NCI-H1930 (cell line): ENCODE results near the gene ASIC2.

Experiments used
- DNase-seq, 2 experiments: peaks; one replicate each; lab custom pipeline; 2025; lab: John Stamatoyannopoulos, UW

The ASIC2 gene

GRCh38 chr17:33288954-33289353 is 4.1 kb downstream of the ASIC2 start:
- no peak for DNase-seq

GRCh38 chr17:33287096-33287725 is 5.9 kb downstream of the ASIC2 start:
- DNase-seq = no peak

- DNase-seq = no peak
Observed at GRCh38 chr17:33285413-33285812, 7.7 kb downstream of the ASIC2 start.

- DNase-seq = peak in 1 of 2 experiments; percentile 20
Observed at GRCh38 chr17:33284022-33284421, 9.1 kb downstream of the ASIC2 start.

- DNase-seq = no peak
Observed at GRCh38 chr17:33280162-33280943, 12.7 kb downstream of the ASIC2 start.

- no peak for DNase-seq
Observed at GRCh38 chr17:33277436-33278100, 15.5 kb downstream of the ASIC2 start.

- DNase-seq = no peak
Observed at GRCh38 chr17:33273743-33274410, 19.2 kb downstream of the ASIC2 start.

GRCh38 chr17:33273271-33273670 is 19.8 kb downstream of the ASIC2 start:
- DNase-seq = no peak

GRCh38 chr17:33272438-33272837 is 20.7 kb downstream of the ASIC2 start:
- DNase-seq = no peak

GRCh38 chr17:33269337-33270060 is 23.6 kb downstream of the ASIC2 start:
- no peak for DNase-seq

GRCh38 chr17:33267851-33268548 is 25.1 kb downstream of the ASIC2 start:
- DNase-seq = no peak

- no peak for DNase-seq
Observed at GRCh38 chr17:33267271-33267790, 25.8 kb downstream of the ASIC2 start.

- DNase-seq = no peak
Observed at GRCh38 chr17:33266611-33267010, 26.5 kb downstream of the ASIC2 start.

GRCh38 chr17:33266116-33266515 is 27.0 kb downstream of the ASIC2 start:
- no peak for DNase-seq

GRCh38 chr17:33263396-33263795 is 29.7 kb downstream of the ASIC2 start:
- DNase-seq = no peak

GRCh38 chr17:33262266-33263123 is 30.6 kb downstream of the ASIC2 start:
- DNase-seq = no peak

- no peak for DNase-seq
Observed at GRCh38 chr17:33261820-33262219, 31.3 kb downstream of the ASIC2 start.

- DNase-seq = no peak
Observed at GRCh38 chr17:33260638-33261037, 32.5 kb downstream of the ASIC2 start.

- DNase-seq = no peak
Observed at GRCh38 chr17:33258296-33258695, 34.8 kb downstream of the ASIC2 start.

- no peak for DNase-seq
Observed at GRCh38 chr17:33245183-33245582, 47.9 kb downstream of the ASIC2 start.
